Activated CD8-positive, alpha-beta memory T cell treated with anti-CD3 and anti-CD28 coated beads, Interleukin-2, amount 50 U/mL, for 24 hours (primary cell): ENCODE measurements around the gene IGSF3.
"Not testable (repeated sequence)": the region's sequence is repeated elsewhere in the genome, so short reads cannot be mapped to it uniquely, and the experiment has no call there.

Experiments used
- DNase-seq: peaks from one replicate; pipeline ENCODE4 v3.0.0-alpha.2; 2020; ENCODE audit errors: extremely low read depth

Gene IGSF3

GRCh38 chr1:116574581-116575291, 92.8 kb downstream of the IGSF3 start:
- DNase-seq: no peak

DNA sequence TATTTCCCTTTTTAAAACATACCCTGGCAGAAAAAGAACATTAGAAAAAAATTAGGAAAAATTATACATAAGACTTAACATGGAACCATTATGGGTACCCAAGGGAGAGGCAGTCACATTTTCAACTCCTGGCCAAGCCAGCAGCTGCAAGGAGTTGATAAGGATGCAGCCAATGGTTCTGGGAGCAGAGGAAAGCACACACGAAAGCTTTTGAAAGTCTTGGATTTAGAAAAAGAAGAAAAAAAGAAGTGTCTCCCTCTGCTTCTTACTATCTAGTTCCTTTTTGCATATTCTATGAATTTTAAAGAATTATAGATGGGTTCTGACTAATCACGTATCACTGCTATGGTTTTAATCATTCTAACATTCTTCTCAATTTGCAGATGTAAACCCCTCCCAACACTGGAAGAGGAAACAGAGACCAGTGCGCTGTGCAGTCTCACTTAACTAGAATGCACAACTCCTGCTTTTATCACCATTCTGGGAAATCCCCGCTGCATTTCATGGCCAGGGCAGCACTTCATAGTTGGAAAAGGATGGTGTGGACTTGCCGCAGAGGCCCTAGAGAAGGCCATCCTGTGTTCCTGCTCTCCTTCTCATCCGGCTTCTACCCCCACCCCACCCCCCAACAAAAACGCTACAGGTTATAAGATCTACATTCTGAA, 94.0 kb downstream of the IGSF3 start:
- DNase-seq: no peak

GRCh38 chr1:116572771-116573430, 94.6 kb downstream of the IGSF3 start:
- DNase-seq: no peak

- DNase-seq: no peak
Measured at GRCh38 chr1:116572099-116572498, 95.4 kb downstream of the IGSF3 start.

GRCh38 chr1:116571215-116571919, 96.2 kb downstream of the IGSF3 start:
- DNase-seq: no peak

GRCh38 chr1:116570358-116571214, 96.9 kb downstream of the IGSF3 start, which contains the start of gene CD58:
Gene CD58, minus strand, starts transcription at chr1:116571026. Its CDS starts 54 bp downstream, at chr1:116570972.
- peak; percentile 61 for DNase-seq

DNA sequence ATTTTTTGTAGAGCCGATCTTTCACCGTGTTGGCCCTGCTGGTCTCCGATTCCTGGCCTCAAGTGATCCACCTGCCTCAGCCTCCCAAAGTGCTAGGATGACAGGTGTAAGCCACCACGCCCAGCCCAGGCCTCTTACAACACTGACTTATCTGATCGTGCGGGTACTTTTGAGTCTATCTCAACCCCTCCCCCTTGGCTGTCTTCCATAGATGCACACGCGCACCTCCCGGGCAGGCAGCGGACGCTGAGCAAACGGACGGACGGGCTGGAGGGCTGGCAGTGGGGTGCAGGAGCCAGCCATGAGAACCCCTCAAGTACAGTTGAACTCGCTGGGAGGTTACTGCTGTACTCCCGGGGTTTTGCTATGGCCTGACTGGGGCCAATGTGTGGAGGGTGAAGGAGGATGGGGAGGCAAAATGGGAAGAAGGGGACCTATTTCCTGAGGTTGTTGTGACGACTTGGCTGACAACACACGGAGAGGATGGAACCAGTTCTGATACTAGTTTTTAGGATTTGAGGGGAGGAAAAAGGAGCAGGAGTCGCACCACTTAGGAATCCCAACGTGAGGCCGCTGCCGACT, 97.7 kb downstream of the IGSF3 start:
- no peak for DNase-seq

- no peak for DNase-seq
Measured at GRCh38 chr1:116569381-116569670, 98.2 kb downstream of the IGSF3 start.

DNA sequence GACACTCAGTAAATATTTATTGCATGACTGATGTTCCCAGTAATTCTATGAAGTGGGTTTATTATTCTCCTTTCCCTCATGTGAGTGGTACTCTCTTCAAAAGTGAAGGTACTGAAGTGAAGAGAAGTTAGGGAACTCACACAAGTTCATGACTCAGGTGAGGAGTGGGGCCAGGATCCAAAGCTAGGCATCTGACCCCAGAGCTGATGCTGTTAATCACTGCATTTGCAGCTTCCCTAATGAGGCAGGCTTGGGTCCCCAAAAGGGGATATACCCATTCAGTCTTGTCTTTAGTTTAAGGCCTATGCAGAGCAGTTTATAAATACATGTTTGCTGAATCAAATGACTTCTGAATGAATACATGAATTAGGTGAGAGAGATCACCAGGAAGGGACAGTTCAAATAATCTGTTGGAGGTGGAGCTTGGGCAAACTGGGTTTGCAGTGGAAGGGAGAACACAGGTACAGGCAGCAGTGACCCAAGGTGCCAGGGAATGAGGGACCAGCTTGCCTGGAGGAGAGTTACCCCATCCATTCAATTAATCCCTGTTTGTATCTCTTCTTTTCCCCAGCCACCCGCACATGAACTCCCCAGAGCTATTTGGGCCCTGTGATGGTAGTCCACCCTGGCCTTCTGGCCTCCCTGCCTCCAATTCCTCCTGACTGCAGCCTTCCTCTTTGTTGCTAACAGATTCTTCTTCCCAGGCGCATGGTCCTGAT, 98.7 kb downstream of the IGSF3 start:
- DNase-seq: no peak

- DNase-seq: no peak
Measured at GRCh38 chr1:116567790-116568661, 99.5 kb downstream of the IGSF3 start.

DNA sequence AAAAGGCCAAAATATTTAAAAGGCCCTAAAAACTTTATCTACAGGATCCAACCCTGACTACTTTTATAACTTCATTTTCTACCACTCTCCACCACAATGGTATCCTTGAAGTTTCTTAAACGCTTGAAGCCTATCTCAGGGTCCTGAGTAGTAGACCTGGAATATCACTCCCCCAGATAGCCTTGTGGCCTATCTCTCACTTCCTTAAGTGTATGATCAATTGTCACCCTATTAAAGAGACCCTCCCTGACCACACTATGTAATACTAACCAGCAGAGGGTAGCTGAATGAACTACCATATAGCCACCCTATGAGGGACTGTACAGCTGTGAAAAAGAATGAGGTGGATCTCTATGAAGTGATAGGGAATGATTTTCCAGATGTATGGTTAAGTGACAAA, 102.3 kb downstream of the IGSF3 start:
- DNase-seq: no peak

GRCh38 chr1:116564426-116564825, 103.1 kb downstream of the IGSF3 start:
- no peak for DNase-seq

DNA sequence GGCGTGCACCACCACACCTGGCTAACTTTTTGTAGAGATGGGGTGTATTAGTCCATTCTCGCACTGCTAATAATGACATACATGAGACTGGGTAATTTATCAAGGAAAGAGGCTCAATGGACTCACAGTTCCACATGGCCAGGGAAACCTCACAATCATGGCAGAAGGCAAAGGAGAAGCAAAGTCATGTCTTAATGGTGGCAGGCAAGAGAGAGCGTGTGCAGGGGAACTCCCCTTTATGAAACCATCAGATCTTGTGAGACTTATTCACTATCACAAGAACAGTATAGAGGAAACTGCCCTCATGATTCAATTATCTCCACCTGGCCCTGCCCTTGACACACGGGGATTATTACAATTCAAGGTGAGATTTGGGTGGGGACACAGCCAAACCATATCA, 105.1 kb downstream of the IGSF3 start:
- not testable (repeated sequence) for DNase-seq

DNA sequence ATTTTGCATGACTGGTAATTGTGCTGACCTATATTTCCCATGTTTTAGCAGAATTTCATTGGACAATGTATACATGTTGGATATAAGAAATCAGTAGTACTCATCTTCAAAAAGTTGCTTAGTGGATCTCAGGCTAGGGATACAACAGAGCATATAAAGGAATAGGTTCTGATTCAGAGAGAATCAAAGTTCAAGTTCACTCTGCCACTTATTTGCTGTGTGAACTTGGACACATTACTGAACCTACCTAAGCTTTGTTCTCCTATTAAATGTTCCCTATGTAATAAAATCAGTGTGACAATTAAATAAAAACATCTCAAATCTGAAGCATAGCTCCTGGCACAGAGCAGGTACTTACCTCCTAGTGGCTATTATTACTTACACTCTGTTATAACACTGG, 106.0 kb downstream of the IGSF3 start:
- no peak for DNase-seq

DNA sequence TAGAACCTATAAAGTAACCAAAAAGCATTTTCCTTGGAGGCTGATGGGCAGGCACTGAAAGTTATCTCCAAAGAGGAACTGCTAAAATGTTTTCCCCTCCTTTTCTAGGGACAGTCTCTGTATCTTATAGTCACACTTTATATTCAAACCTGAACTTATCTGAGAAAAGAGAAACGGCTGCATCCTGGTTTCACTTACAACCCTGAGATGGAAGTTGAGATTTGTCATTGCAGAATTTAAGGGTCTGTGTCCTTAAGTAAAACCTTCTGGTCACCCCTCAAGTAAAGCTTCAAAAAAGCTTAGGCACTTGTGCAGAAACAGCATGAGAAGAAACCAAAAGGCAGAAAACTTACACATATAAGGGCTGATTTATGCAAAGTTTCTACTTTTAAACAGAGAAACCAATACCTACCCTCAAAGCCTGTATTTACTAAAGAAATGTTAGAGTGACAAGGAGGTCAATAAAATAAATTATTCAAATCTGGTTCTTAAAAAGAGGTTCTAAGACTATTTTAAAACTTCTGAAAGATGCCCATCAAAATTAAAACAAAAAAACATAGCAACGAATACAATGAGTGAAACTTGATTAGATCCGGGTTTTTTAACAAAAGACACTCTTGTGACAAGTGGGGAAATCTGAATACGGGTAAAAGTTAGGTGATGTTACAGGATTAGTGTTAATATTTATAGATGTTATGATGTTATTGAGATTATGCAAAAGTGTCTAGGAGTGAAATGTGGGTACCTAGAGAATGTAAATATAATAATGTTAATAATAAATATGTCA, 106.6 kb downstream of the IGSF3 start:
- no peak for DNase-seq

- no peak for DNase-seq
Measured at GRCh38 chr1:116559304-116559761, 108.2 kb downstream of the IGSF3 start.

DNA sequence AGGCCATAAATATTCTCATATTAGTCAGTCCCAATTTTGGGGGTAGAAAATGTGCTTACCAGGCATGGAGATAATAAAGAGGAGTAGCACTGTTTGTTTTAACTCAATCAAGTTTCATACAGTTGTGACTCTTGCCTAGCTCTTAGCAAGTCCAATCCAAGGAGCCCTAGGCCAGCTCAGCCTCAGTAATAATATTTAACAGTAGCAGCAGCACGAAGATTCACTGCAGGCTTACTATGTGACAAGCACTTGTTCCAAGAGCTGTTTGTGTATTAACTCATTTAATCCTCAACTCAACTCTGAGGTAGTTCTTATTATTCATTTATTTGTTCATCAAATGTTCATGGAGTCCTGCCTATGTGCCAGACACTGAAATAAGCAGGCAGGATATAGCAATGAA, 109.0 kb downstream of the IGSF3 start:
- no peak for DNase-seq

DNA sequence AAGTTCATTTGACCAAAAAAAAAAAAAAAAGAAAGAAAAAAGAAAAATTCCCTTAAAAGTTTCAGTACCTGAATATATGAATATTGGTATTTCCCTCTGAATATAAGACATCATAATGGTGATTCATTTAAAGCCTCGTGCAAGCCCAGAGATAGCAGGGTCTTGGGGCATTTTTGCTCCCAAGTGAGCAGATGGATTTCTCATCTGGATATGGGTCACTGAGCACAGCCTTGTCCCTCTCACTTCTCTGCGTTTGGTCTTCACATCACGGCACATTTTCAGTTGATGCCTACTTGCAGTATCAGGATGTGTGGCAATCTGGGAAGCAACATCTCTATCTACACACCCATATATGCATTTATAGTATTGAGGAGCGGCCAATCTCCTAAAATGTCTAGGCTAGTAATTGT, 109.4 kb downstream of the IGSF3 start:
- no peak for DNase-seq
